Ishikawa (cell line): Measurements from ENCODE around the gene MAGI2.
A peak's percentile ranks its signal among the peaks of the same experiment; 100 is the strongest.

Source experiments
- CEBPB ChIP-seq: IDR thresholded peaks from 2 replicates; pipeline ENCODE4 v1.6.1; 2012
- CREB1 ChIP-seq: IDR thresholded peaks from 2 replicates; pipeline ENCODE4 v1.6.1; 2012; ENCODE audit warnings: low read depth
- EGR1 ChIP-seq: IDR thresholded peaks from 2 replicates; pipeline ENCODE4 v1.6.1; 2012
- EP300 ChIP-seq: IDR thresholded peaks from 2 replicates; pipeline ENCODE4 v1.6.1; 2012; ENCODE audit warnings: borderline replicate concordance
- FOXM1 ChIP-seq: IDR thresholded peaks from 2 replicates; pipeline ENCODE4 v1.6.1; 2012; ENCODE audit warnings: low read depth, borderline replicate concordance
- MAX ChIP-seq: IDR thresholded peaks from 2 replicates; pipeline ENCODE4 v1.6.1; 2012
- NFIC ChIP-seq: IDR thresholded peaks from 2 replicates; pipeline ENCODE4 v1.6.1; 2012
- RAD21 ChIP-seq: IDR thresholded peaks from 2 replicates; pipeline ENCODE4 v1.6.1; 2012; ENCODE audit warnings: low read depth
- REST ChIP-seq: IDR thresholded peaks from 2 replicates; pipeline ENCODE4 v1.6.1; 2012; ENCODE audit warnings: low read depth, mild to moderate bottlenecking
- TAF1 ChIP-seq: IDR thresholded peaks from 2 replicates; pipeline ENCODE4 v1.6.1; 2012; ENCODE audit warnings: low read depth, mild to moderate bottlenecking
- TCF12 ChIP-seq: IDR thresholded peaks from 2 replicates; pipeline ENCODE4 v1.6.1; 2012; ENCODE audit warnings: low read depth
- TEAD4 ChIP-seq: IDR thresholded peaks from 2 replicates; pipeline ENCODE4 v1.6.1; 2012
- USF1 ChIP-seq: IDR thresholded peaks from 2 replicates; pipeline ENCODE4 v1.6.1; 2012
- YY1 ChIP-seq: IDR thresholded peaks from 2 replicates; pipeline ENCODE4 v1.6.1; 2012; ENCODE audit warnings: low read depth
- ZBTB7A ChIP-seq: IDR thresholded peaks from 2 replicates; pipeline ENCODE4 v1.6.1; 2012; ENCODE audit warnings: low read depth

MAGI2 gene

GRCh38 chr7:79064187-79064823 lies 389.2 kb downstream of the MAGI2 start:
- no peak for TF ChIP-seq TEAD4
- TF ChIP-seq TAF1: no peak
- no peak for TF ChIP-seq ZBTB7A
- TF ChIP-seq TCF12: no peak
- TF ChIP-seq CREB1: no peak
- no peak for TF ChIP-seq FOXM1
- no peak for TF ChIP-seq USF1
- no peak for TF ChIP-seq MAX
- no peak for TF ChIP-seq CEBPB
- no peak for TF ChIP-seq EGR1
- TF ChIP-seq REST: no peak
- TF ChIP-seq NFIC: no peak
- TF ChIP-seq EP300: no peak
- no peak for TF ChIP-seq RAD21
- no peak for TF ChIP-seq YY1

GRCh38 chr7:79063019-79063698 lies 390.3 kb downstream of the MAGI2 start:
- TF ChIP-seq TEAD4 (no peak), CEBPB (no peak), MAX (no peak), NFIC (no peak)

GRCh38 chr7:79060498-79060897 lies 393.0 kb downstream of the MAGI2 start:
- no peak for TF ChIP-seq REST
- no peak for TF ChIP-seq USF1
- no peak for TF ChIP-seq EGR1
- no peak for TF ChIP-seq TAF1
- no peak for TF ChIP-seq CREB1
- TF ChIP-seq MAX: no peak
- no peak for TF ChIP-seq TEAD4
- TF ChIP-seq EP300: no peak
- TF ChIP-seq CEBPB: no peak
- TF ChIP-seq RAD21: no peak
- no peak for TF ChIP-seq NFIC
- no peak for TF ChIP-seq TCF12
- no peak for TF ChIP-seq ZBTB7A
- TF ChIP-seq YY1: no peak
- TF ChIP-seq FOXM1: no peak

- 0 out of 2 replicates have a peak, but pooled peaks have one; percentile 45 for TF ChIP-seq YY1
- TF ChIP-seq ZBTB7A: no peak
- peak; percentile 20; the same call in 1 of the 2 replicates for TF ChIP-seq RAD21
- peak; percentile 72; the same call in 1 of the 2 replicates for TF ChIP-seq EP300
- peak; percentile 84 for TF ChIP-seq FOXM1
- no peak for TF ChIP-seq TAF1
- peak; percentile 98 for TF ChIP-seq NFIC
- peak; percentile 90 for TF ChIP-seq TEAD4
- no peak for TF ChIP-seq REST
- peak; percentile 83 for TF ChIP-seq TCF12
- TF ChIP-seq CEBPB: peak; percentile 8; the same call in 1 of the 2 replicates
These were observed 397.6 kb downstream of the MAGI2 start for GRCh38 chr7:79055722-79056415.
